ENCODE data around the gene RHOBTB3. TPM values are rescaled to one million over a fixed set of nuclear protein-coding genes. Genes with fewer than 3 reads are reported as not detected.

Gene RHOBTB3
- total RNA-seq, 1 experiment from 2014 or later, result 24.7 TPM

- in situ Hi-C loops (cut with HindIII; ENCODE audit: low pct_unique_long_range_greater_than_20kb, low sequenced_read_pairs), result no loop called here
- no peak for DNase-seq (ENCODE audit: low read depth)
These were observed 15.9 kb downstream of the RHOBTB3 start for GRCh38 chr5:95746722-95747679.

- no peak for DNase-seq (ENCODE audit: low read depth)
- in situ Hi-C loops (cut with HindIII; ENCODE audit: low pct_unique_long_range_greater_than_20kb, low sequenced_read_pairs), result no loop called here
These were observed 17.0 kb downstream of the RHOBTB3 start for GRCh38 chr5:95748133-95748532.

GRCh38 chr5:95754545-95754944 is 23.4 kb downstream of the RHOBTB3 start:
- in situ Hi-C loops (cut with HindIII; ENCODE audit: low pct_unique_long_range_greater_than_20kb, low sequenced_read_pairs), result no loop called here
- no peak for DNase-seq (ENCODE audit: low read depth)

GRCh38 chr5:95759005-95759404 is 27.9 kb downstream of the RHOBTB3 start:
- in situ Hi-C loops (cut with HindIII; ENCODE audit: low pct_unique_long_range_greater_than_20kb, low sequenced_read_pairs), result no loop called here
- no peak for DNase-seq (ENCODE audit: low read depth)

- DNase-seq (ENCODE audit: low read depth), result peak; percentile 19
- in situ Hi-C loops (cut with HindIII; ENCODE audit: low pct_unique_long_range_greater_than_20kb, low sequenced_read_pairs), result no loop called here
These were observed 28.5 kb downstream of the RHOBTB3 start for GRCh38 chr5:95759634-95760033.

- peak; percentile 49 for DNase-seq (ENCODE audit: low read depth)
- in situ Hi-C loops (cut with HindIII; ENCODE audit: low pct_unique_long_range_greater_than_20kb, low sequenced_read_pairs), result no loop called here
These were observed 29.4 kb downstream of the RHOBTB3 start for GRCh38 chr5:95760273-95761191.

GRCh38 chr5:95761771-95762651 is 30.9 kb downstream of the RHOBTB3 start:
- in situ Hi-C loops (cut with HindIII; ENCODE audit: low pct_unique_long_range_greater_than_20kb, low sequenced_read_pairs), result no loop called here
- DNase-seq (ENCODE audit: low read depth), result peak; percentile 39

GRCh38 chr5:95762652-95763041 is 31.5 kb downstream of the RHOBTB3 start:
- DNase-seq (ENCODE audit: low read depth), result no peak
- in situ Hi-C loops (cut with HindIII; ENCODE audit: low pct_unique_long_range_greater_than_20kb, low sequenced_read_pairs), result no loop called here

- in situ Hi-C loops (cut with HindIII; ENCODE audit: low pct_unique_long_range_greater_than_20kb, low sequenced_read_pairs), result no loop called here
- no peak for DNase-seq (ENCODE audit: low read depth)
These were observed 32.8 kb downstream of the RHOBTB3 start for GRCh38 chr5:95763941-95764340.

GRCh38 chr5:95768731-95769130 is 37.6 kb downstream of the RHOBTB3 start:
- in situ Hi-C loops (cut with HindIII; ENCODE audit: low pct_unique_long_range_greater_than_20kb, low sequenced_read_pairs), result no loop called here

GRCh38 chr5:95770830-95771708 is 39.9 kb downstream of the RHOBTB3 start:
- in situ Hi-C loops (cut with HindIII; ENCODE audit: low pct_unique_long_range_greater_than_20kb, low sequenced_read_pairs), result no loop called here
- DNase-seq (ENCODE audit: low read depth), result no peak

More at GRCh38 chr5:95768731-95769130, 37.6 kb downstream of the RHOBTB3 start:
- no peak for DNase-seq (ENCODE audit: low read depth)

- in situ Hi-C loops (cut with HindIII; ENCODE audit: low pct_unique_long_range_greater_than_20kb, low sequenced_read_pairs), result no loop called here
- DNase-seq (ENCODE audit: low read depth), result no peak
These were observed 40.8 kb downstream of the RHOBTB3 start for GRCh38 chr5:95771892-95772291.

GRCh38 chr5:95773335-95774059 is 42.4 kb downstream of the RHOBTB3 start:
- in situ Hi-C loops (cut with HindIII; ENCODE audit: low pct_unique_long_range_greater_than_20kb, low sequenced_read_pairs), result no loop called here
- peak; percentile 11 for DNase-seq (ENCODE audit: low read depth)

GRCh38 chr5:95777441-95777840 is 46.3 kb downstream of the RHOBTB3 start:
- DNase-seq (ENCODE audit: low read depth), result no peak
- in situ Hi-C loops (cut with HindIII; ENCODE audit: low pct_unique_long_range_greater_than_20kb, low sequenced_read_pairs), result no loop called here

GRCh38 chr5:95778713-95779436 is 47.7 kb downstream of the RHOBTB3 start:
- in situ Hi-C loops (cut with HindIII; ENCODE audit: low pct_unique_long_range_greater_than_20kb, low sequenced_read_pairs), result no loop called here
- no peak for DNase-seq (ENCODE audit: low read depth)

- DNase-seq (ENCODE audit: low read depth), result no peak
These were observed 48.5 kb downstream of the RHOBTB3 start for GRCh38 chr5:95779611-95780010.

More at GRCh38 chr5:95779611-95780010, 48.5 kb downstream of the RHOBTB3 start:
- in situ Hi-C loops (cut with HindIII; ENCODE audit: low pct_unique_long_range_greater_than_20kb, low sequenced_read_pairs), result no loop called here
